HL-60 (cell line): ENCODE measurements around the gene MTPN.

Experiments
- DNase-seq, 2 experiments: peaks; one replicate each; pipeline ENCODE4 v3.0.0-alpha.2; 2010 to 2020; ENCODE audit warnings: low read depth in 1 of 2, low spot score in 1 of 2
- H3K27ac ChIP-seq: fragments of 250-450 bp; sonication (Bioruptor Pico); replicated peaks from 2 replicates; pipeline ENCODE4 v1.5.1; 2020; ENCODE audit warnings: mild to moderate bottlenecking, moderate library complexity
- H3K27me3 ChIP-seq: fragments of 250-450 bp; sonication (Bioruptor Pico); 2 replicates; pipeline ENCODE4 v1.5.1; 2021; ENCODE audit warnings: mild to moderate bottlenecking, moderate library complexity; ENCODE audit not compliant: insufficient read depth, poor library complexity, severe bottlenecking
- H3K4me3 ChIP-seq: replicated peaks from 2 replicates; pipeline ENCODE4 v1.5.1; 2011; ENCODE audit warnings: mild to moderate bottlenecking, control low read depth, low read length; ENCODE audit not compliant: insufficient read depth
- GABPA ChIP-seq: IDR thresholded peaks from 2 replicates; pipeline ENCODE4 v1.6.1; 2012; ENCODE audit warnings: low read depth
- POLR2AphosphoS5 ChIP-seq: IDR thresholded peaks from 2 replicates; pipeline ENCODE4 v1.6.1; 2012; ENCODE audit warnings: low read depth
- REST ChIP-seq: IDR thresholded peaks from 2 replicates; pipeline ENCODE4 v1.6.1; 2012; ENCODE audit warnings: low read depth; ENCODE audit not compliant: insufficient replicate concordance
- SPI1 ChIP-seq: IDR thresholded peaks from 2 replicates; pipeline ENCODE4 v1.6.1; 2012; ENCODE audit warnings: low read depth, mild to moderate bottlenecking, borderline replicate concordance
- TF ChIP-seq, protein P1 (sequence below): IDR thresholded peaks from one replicate; pipeline ENCODE4 v1.5.1; 2011; ENCODE audit warnings: low read length, control low read depth, inconsistent platforms; ENCODE audit not compliant: insufficient read depth

The MTPN gene

DNA sequence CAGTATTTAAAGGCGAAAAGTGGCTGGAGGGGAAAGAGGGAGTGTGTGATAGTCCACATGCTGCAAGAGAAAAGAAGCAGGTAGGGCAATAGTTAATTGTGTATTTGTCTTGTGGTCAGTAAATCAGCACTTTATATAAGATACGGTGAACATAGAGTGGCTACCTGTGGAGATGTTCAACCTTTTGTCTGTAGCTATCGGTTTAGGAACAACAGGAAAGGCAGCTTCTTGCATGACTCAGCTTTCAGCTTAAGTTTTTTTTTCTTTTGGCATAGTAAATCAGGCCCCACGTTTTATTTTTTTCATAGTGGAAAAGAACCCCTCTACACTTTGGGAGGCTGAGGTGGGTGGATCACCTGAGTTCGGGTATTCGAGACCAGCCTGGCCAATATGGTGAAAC is 14.2 kb upstream of the MTPN start:
- Histone ChIP-seq H3K27me3 (no peaks in the 10 kb centered on the region), H3K4me3 (no peak overlapping the region), H3K27ac (no peak overlapping the region)
- DNase-seq: no peak
- TF ChIP-seq, protein P1, sequence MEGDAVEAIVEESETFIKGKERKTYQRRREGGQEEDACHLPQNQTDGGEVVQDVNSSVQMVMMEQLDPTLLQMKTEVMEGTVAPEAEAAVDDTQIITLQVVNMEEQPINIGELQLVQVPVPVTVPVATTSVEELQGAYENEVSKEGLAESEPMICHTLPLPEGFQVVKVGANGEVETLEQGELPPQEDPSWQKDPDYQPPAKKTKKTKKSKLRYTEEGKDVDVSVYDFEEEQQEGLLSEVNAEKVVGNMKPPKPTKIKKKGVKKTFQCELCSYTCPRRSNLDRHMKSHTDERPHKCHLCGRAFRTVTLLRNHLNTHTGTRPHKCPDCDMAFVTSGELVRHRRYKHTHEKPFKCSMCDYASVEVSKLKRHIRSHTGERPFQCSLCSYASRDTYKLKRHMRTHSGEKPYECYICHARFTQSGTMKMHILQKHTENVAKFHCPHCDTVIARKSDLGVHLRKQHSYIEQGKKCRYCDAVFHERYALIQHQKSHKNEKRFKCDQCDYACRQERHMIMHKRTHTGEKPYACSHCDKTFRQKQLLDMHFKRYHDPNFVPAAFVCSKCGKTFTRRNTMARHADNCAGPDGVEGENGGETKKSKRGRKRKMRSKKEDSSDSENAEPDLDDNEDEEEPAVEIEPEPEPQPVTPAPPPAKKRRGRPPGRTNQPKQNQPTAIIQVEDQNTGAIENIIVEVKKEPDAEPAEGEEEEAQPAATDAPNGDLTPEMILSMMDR: no peak
- TF ChIP-seq SPI1: no peak
- no peak for TF ChIP-seq POLR2AphosphoS5

GRCh38 chr7:135990258-135990657 is 13.1 kb upstream of the MTPN start:
- H3K27ac ChIP-seq: no peak overlapping the region
- no peak for DNase-seq
- H3K4me3 ChIP-seq: no peak overlapping the region
- no peaks in the 10 kb centered on the region for H3K27me3 ChIP-seq
- TF ChIP-seq SPI1 (peak; percentile 3; the same call in 1 of the 2 replicates), GABPA (no peak)

- no peak for TF ChIP-seq GABPA
- TF ChIP-seq, protein P1: no peak
- no peak for TF ChIP-seq REST
- TF ChIP-seq POLR2AphosphoS5: no peak
- TF ChIP-seq SPI1: no peak
- Histone ChIP-seq H3K4me3 (no peak overlapping the region), H3K27me3 (no peaks in the 10 kb centered on the region), H3K27ac (no peak overlapping the region)
- no peak for DNase-seq
Measured at GRCh38 chr7:135981958-135982646, 4.9 kb upstream of the MTPN start.

- no peaks in the 10 kb centered on the region for H3K27me3 ChIP-seq
- peak in 1 of 2 experiments; percentile 72 for DNase-seq
- H3K27ac ChIP-seq: no peak overlapping the region
- H3K4me3 ChIP-seq: no peak overlapping the region
- TF ChIP-seq, protein P1: no peak
- TF ChIP-seq GABPA (no peak), REST (no peak), POLR2AphosphoS5 (no peak)
Measured at GRCh38 chr7:135980665-135981180, 3.6 kb upstream of the MTPN start.
